NCI-H187 treated with DMSO at 0.1 percent for 48 hours (cell line): Measurements from ENCODE around the gene DBF4B.
A peak's percentile ranks its signal among the peaks of the same experiment; 100 is the strongest.
"Not testable (repeated sequence)": the region's sequence is repeated elsewhere in the genome, so short reads cannot be mapped to it uniquely, and the experiment has no call there.

ENCODE experiments used
- DNase-seq: peaks from one replicate; lab custom pipeline; 2025; lab: John Stamatoyannopoulos, UW

DBF4B gene

GRCh38 chr17:44708401-44709263 is at the start of gene DBF4B:
Gene DBF4B (plus strand): TSS chr17:44708665. CDS start chr17:44708821, 156 bp downstream.
- DNase-seq = peak; percentile 75

GRCh38 chr17:44661835-44662234 is 46.6 kb upstream of the DBF4B start:
- DNase-seq = no peak

- DNase-seq = no peak
These were observed 45.4 kb upstream of the DBF4B start for GRCh38 chr17:44663095-44663494.

GRCh38 chr17:44664867-44665266 is 43.6 kb upstream of the DBF4B start:
- no peak for DNase-seq

- DNase-seq = no peak
These were observed 42.5 kb upstream of the DBF4B start for GRCh38 chr17:44666006-44666405.

GRCh38 chr17:44672479-44673093 is 35.9 kb upstream of the DBF4B start:
- DNase-seq = no peak

- no peak for DNase-seq
These were observed 34.6 kb upstream of the DBF4B start for GRCh38 chr17:44673893-44674292.

GRCh38 chr17:44677136-44677535 is 31.3 kb upstream of the DBF4B start:
- DNase-seq = no peak

- not testable (repeated sequence) for DNase-seq
These were observed 25.2 kb upstream of the DBF4B start for GRCh38 chr17:44683303-44683702.

- DNase-seq = no peak
These were observed 20.7 kb upstream of the DBF4B start for GRCh38 chr17:44687756-44688155.

- DNase-seq = no peak
These were observed 20.3 kb upstream of the DBF4B start for GRCh38 chr17:44688200-44688599.

GRCh38 chr17:44688675-44689476 is 19.6 kb upstream of the DBF4B start:
- no peak for DNase-seq

GRCh38 chr17:44689477-44690217 is 18.8 kb upstream of the DBF4B start, which contains the start of gene CCDC43:
Gene CCDC43 (minus strand): TSS chr17:44689776. CDS start chr17:44689753, 23 bp downstream.
- DNase-seq = peak; percentile 11

- not testable (repeated sequence) for DNase-seq
These were observed 17.6 kb upstream of the DBF4B start for GRCh38 chr17:44690746-44691306.

GRCh38 chr17:44693609-44694008 is 14.9 kb upstream of the DBF4B start:
- no peak for DNase-seq

- DNase-seq = not testable (repeated sequence)
These were observed 8.2 kb upstream of the DBF4B start for GRCh38 chr17:44700288-44700687.

GRCh38 chr17:44707755-44708400 is 587 bp upstream of the DBF4B start:
- no peak for DNase-seq

GRCh38 chr17:44719444-44719843 is 11.0 kb downstream of the DBF4B start:
- DNase-seq = no peak

GRCh38 chr17:44722254-44722653 is 13.8 kb downstream of the DBF4B start:
- no peak for DNase-seq

GRCh38 chr17:44726121-44726520 is 17.7 kb downstream of the DBF4B start:
- not testable (repeated sequence) for DNase-seq

GRCh38 chr17:44733753-44734152 is 25.3 kb downstream of the DBF4B start:
- no peak for DNase-seq
